G401.6 (cell line): ENCODE data around the gene NAALAD2.
"Not testable (repeated sequence)": the region's sequence is repeated elsewhere in the genome, so short reads cannot be mapped to it uniquely, and the experiment has no call there.

Experiments
- FAIRE-seq: peaks from 2 replicates; lab custom pipeline; 2012; peaks lifted over from hg19 to GRCh38; lab: Jason Lieb, UNC

NAALAD2 gene

DNA sequence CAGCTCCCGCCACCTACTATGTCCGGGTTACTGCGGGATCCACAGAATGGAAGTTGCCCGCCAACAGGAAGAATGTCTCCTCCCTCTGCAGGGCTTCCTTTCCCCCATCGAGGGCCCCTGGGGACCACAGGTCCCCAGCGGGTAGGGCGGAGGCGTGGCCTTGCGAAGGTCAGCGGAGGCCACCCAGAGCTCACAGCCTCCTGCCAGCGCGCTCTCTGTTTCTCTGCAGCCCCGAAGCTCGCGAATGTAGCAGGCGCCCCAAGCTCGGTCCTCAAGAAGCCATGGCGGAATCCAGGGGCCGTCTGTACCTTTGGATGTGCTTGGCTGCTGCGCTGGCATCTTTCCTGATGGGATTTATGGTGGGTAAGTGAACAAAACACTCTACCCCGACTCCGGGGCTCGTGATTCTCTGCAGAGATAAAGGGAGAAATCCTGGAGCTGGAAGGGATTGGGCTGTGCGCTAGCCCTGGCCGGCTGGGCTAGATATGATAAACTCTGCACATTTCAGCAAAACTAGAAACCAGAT is at the start of gene NAALAD2:
Gene NAALAD2, plus strand, starts transcription at position 186 of the 526 bp plus-strand sequence. Its CDS starts 96 bp downstream, at position 282.
- no peak for FAIRE-seq

DNA sequence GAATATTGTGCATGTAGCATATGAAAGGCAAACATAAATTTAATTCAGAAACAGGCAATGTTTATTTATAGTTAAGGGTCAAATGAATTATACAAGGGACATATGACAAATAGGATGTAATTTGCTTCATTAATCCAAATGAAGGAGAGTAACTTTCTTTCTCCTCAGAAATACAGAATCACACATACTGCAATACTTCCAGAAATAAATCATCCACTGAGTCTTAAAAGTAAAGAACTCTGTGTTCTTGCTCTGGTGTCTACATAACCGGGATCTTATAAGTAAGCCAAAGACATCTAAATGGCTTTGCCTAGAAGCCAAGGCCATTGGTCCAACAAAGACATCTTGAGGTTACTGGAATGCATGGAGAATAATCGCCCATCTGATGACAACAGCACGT is 48.8 kb upstream of the NAALAD2 start, which contains the start of gene UBTFL1:
Gene UBTFL1, plus strand, starts transcription at position 301 of the 400 bp plus-strand sequence. Its CDS starts 0 bp downstream, at position 301.
- FAIRE-seq, result not testable (repeated sequence)

GRCh38 chr11:90088731-90089130 is 45.7 kb upstream of the NAALAD2 start:
- not testable (repeated sequence) for FAIRE-seq

DNA sequence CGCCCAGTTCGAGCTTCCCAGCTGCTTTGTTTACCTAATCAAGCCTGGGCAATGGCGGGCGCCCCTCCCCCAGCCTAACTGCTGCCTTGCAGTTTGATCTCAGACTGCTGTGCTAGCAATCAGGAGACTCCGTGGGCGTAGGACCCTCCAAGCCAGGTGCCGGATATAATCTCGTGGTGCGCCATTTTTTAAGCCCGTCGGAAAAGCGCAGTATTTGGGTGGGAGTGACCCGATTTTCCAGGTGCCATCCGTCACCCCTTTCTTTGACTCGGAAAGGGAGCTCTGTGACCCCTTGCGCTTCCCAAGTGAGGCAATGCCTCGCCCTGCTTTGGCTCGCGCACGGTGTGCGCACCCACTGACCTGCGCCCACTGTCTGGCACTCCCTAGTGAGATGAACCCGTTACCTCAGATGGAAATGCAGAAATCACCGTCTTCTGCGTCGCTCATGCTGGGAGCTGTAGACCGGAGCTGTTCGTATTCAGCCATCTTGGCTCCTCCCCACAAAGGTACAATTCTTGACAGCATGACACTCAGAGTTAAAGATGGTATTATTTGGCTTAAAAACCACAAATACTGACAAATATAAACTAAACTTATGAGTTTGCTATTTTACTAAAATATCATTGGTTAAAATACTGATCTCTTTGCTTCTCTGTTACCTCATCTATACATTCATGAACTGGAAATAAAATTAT is 39.1 kb upstream of the NAALAD2 start:
- FAIRE-seq, result not testable (repeated sequence)

DNA sequence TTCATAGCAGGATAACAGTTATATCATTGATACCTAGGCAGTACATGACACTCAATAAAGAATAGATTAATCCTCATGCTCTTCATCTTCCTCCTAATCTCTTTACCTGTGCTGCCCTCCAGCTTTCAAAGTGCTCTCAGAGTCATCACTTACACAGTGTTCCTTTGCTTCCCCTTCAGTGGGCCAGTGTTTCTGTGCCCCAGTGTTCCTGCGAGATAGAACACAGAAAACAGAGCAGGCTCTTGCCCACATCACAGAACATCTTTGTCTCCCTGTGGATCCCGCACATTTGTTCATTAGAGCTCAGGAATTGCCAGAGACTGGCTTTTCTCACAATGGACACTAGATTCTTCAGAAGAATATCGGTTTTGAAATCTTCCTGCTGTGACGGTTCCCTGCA is 36.2 kb upstream of the NAALAD2 start:
- not testable (repeated sequence) for FAIRE-seq

- FAIRE-seq, result no peak
These were observed 34.0 kb upstream of the NAALAD2 start for GRCh38 chr11:90100431-90100830.

- FAIRE-seq, result peak; percentile 91
These were observed 20.9 kb upstream of the NAALAD2 start for GRCh38 chr11:90113541-90113940.

DNA sequence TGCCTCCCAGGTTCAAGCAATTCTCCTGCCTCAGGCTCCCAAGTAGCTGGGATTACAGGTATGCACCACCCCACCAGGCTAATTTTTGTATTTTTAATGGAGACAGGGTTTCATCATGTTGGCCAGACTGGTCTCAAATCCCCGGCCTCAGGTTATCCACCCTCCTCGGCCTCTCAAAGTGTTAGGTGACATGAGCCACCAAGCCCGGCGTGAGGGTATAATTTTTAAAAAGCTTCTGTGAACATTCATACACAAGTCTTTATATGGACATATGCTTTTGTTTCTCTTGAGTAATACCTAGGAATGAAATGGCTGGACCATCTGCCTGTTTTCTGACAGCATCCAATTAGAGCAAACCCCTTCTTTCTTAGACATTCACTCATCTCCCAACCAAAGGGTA is 14.3 kb upstream of the NAALAD2 start:
- no peak for FAIRE-seq

DNA sequence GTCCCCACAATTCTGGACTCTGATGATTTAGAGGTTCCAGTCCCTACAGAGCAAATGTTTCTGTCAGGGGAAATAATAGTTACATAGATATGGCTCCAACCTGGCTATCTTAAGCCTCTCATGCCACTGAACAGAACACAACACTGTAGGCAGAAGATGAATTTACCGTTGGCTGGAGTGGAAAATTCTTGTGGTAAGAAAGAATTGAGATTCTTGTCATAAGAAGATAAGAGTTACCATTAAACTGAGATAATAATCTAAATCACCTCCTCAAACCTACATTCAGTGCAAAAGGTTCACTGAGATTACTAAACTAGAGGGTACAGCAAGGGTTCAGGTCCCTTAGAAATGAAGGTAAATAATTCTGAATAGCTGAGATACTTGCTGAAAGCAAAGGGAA is 10.1 kb upstream of the NAALAD2 start:
- no peak for FAIRE-seq

- FAIRE-seq, result no peak
These were observed 9.5 kb upstream of the NAALAD2 start for GRCh38 chr11:90124946-90125345.

GRCh38 chr11:90133560-90134477 is 644 bp upstream of the NAALAD2 start:
- no peak for FAIRE-seq

GRCh38 chr11:90135016-90135415 is 553 bp downstream of the NAALAD2 start:
- no peak for FAIRE-seq

DNA sequence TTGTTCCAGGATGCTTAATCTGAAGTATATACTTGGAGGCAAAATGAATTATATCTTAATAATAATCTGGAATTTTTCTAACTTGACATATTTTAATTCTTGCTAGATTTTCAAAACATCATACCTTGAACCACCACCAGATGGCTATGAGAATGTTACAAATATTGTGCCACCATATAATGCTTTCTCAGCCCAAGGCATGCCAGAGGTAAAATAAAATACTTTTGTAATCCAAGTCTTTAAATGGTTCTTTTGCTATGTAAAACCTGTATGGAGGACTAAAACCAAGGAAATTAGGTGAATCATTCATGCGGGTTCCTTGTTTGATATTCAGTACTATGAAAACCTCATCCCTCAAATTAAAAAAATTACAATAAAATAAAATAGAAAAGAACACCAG is 14.4 kb downstream of the NAALAD2 start:
- FAIRE-seq, result no peak

- FAIRE-seq, result not testable (repeated sequence)
These were observed 32.6 kb downstream of the NAALAD2 start for GRCh38 chr11:90166982-90167573.

DNA sequence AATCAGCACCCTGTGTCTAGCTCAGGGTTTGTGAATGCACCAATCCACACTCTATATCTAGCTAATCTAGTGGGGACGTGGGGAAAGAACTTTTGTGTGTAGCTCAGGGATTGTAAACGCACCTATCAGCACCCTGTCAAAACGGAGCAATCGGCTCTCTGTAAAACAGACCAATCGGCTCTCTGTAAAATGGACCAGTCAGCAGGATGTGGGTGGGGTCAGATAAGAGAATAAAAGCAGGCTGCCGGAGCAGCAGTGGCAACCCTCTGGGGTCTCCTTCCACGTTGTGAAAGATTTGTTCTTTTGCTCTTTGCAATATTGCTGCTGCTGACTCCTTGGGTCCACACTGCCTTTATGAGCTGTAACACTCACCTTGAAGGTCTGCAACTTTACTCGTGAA is 33.2 kb downstream of the NAALAD2 start:
- not testable (repeated sequence) for FAIRE-seq

DNA sequence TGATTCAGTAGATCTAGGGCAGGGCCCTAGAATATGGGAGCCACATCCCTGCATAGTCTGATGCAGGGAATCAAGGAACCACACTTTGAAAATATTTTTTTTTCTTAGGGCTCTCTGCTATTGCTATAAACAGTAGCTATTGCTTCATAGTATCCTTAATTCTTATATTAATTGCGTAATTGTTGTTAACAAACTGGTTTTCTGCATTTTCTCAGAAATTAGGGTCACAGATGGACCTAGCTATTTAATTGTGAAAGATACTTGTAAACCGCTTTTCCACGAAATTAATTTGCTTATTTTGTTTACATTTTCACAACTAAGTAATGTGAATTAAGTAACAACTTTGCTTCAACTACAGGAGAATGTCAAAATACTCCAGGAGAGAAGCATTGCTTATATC is 34.1 kb downstream of the NAALAD2 start:
- FAIRE-seq, result no peak

DNA sequence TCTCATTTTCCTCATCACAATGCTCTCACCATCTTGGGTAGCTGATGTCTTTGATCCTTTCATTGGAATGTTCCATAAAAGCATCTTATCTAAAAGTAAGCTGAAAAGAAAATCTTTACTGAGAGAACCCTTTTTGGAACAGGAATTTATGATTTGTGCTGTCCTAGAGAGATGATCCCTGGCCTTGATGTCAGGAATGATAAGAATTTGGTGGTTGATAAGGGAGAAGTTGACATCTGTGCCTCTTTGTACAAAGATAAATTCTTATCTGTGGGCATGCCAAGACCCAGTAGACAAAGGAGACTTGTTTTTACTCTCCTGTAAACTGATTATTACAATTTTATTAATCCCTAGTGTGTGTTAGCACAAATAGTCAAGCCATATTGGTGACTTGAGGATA is 36.9 kb downstream of the NAALAD2 start:
- FAIRE-seq, result no peak

DNA sequence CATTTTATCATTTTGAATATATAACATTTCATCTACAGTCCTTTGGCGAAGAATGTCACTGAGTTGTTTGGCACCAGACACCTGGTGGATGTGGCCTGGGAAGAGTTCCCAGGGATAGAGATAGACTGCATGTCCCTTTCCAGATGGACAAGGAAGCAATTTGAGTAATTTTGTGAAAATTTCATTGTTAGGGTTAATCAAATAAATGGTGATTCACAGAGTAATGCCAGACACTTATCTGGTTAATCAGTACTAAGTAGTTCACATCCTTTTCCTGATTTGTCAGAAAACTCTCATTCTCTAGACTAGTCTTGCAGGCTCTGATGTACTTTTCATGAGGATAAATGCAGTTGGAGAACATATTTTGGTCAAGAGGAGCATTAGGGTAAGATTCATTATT is 41.6 kb downstream of the NAALAD2 start:
- FAIRE-seq, result no peak

GRCh38 chr11:90178751-90179150 is 44.3 kb downstream of the NAALAD2 start:
- FAIRE-seq, result no peak

DNA sequence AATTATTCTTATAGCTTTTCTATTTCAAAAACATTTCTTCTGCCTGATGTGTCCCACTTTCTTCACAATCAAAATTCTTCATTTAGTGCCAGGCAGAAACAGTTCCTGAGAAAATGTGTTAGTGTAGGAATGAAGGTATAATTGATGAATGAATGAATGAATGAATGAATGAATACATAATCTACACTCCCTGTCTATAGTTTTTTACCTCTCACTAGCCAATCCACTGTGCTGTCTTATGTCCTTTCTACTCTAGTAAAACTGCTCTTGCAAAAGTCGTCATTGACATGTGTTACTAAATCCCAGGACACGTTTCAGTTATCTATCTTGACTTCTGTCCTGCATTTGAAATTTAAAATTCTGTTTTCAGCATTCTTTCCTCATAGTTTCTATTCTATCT is 45.5 kb downstream of the NAALAD2 start:
- FAIRE-seq, result no peak

- no peak for FAIRE-seq
These were observed 53.4 kb downstream of the NAALAD2 start for GRCh38 chr11:90187839-90188238.

DNA sequence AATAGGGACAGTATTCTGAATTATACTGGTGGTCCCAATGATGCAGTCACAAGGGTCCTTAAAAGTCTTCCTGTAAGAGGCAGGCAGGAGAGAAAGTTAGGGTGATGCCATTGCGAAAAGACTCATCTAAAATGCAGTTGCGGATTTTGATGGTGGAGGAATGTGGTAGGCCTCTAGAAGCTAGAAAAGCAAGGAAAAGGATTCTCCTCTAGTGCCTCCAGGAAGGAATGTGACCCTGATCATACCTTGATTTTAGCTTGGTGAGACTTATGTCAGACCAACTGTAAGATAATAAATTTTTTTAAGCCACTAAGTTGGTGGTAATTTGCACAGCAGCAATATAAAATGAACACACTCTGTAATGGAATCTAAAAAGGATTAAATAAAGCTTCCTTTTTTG is 54.5 kb downstream of the NAALAD2 start:
- FAIRE-seq, result no peak
